ENCODE results near the gene CTNNBIP1. TPM values are rescaled to one million over a fixed set of nuclear protein-coding genes. Genes with fewer than 3 reads are reported as not detected.

Gene CTNNBIP1
- total RNA-seq, 2 experiments from 2014 or later = 9.0 to 9.6 TPM

GRCh38 chr1:9889411-9889810, 20.7 kb downstream of the CTNNBIP1 start:
- Mint-ChIP-seq H3K36me3 (ENCODE audit: low read depth) (no peaks in the 10 kb centered on the region), H3K27ac (no peak overlapping the region), H3K4me3 (no peak overlapping the region), H3K27me3 (no peaks in the 10 kb centered on the region), H3K4me1 (ENCODE audit: low read depth) (peaks cover 14% of the 10 kb centered on the region), H3K9me3 (no peaks in the 10 kb centered on the region)
- CTCF ChIA-PET = interaction anchor here (0.9 to 1.4 kb wide), 2 partner anchors 14 to 29 kb away, joined by 3 to 4 read pairs; no protein-coding TSS in a partner anchor
- DNase-seq (no peak), ATAC-seq (no peak)
- TF ChIP-seq, protein P1, sequence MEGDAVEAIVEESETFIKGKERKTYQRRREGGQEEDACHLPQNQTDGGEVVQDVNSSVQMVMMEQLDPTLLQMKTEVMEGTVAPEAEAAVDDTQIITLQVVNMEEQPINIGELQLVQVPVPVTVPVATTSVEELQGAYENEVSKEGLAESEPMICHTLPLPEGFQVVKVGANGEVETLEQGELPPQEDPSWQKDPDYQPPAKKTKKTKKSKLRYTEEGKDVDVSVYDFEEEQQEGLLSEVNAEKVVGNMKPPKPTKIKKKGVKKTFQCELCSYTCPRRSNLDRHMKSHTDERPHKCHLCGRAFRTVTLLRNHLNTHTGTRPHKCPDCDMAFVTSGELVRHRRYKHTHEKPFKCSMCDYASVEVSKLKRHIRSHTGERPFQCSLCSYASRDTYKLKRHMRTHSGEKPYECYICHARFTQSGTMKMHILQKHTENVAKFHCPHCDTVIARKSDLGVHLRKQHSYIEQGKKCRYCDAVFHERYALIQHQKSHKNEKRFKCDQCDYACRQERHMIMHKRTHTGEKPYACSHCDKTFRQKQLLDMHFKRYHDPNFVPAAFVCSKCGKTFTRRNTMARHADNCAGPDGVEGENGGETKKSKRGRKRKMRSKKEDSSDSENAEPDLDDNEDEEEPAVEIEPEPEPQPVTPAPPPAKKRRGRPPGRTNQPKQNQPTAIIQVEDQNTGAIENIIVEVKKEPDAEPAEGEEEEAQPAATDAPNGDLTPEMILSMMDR (IDR thresholded peaks at IDR 0.05) = no peak
- POLR2A ChIA-PET = interaction anchor here (0.9 to 1.5 kb wide), 2 partner anchors 11 to 105 kb away, joined by 3 read pairs; no protein-coding TSS in a partner anchor
- intact Hi-C loops (cut with micrococcal nuclease) = no loop called here

GRCh38 chr1:9888886-9889285, 21.2 kb downstream of the CTNNBIP1 start:
- Mint-ChIP-seq H3K4me3 (no peak overlapping the region), H3K27ac (no peak overlapping the region), H3K27me3 (no peaks in the 10 kb centered on the region), H3K4me1 (ENCODE audit: low read depth) (peaks cover 11% of the 10 kb centered on the region), H3K9me3 (no peaks in the 10 kb centered on the region), H3K36me3 (ENCODE audit: low read depth) (no peaks in the 10 kb centered on the region)
- ATAC-seq (no peak), DNase-seq (no peak)
- intact Hi-C loops (cut with micrococcal nuclease) = no loop called here
- ChIA-PET POLR2A (interaction anchor here (0.9 to 1.5 kb wide), 2 partner anchors 11 to 104 kb away, joined by 3 read pairs; no protein-coding TSS in a partner anchor), CTCF (interaction anchor here (0.9 kb wide), 1 partner anchor 13 kb away, joined by 3 read pairs; no protein-coding TSS in a partner anchor)
- TF ChIP-seq, protein P1 (IDR thresholded peaks at IDR 0.05) = no peak

DNA sequence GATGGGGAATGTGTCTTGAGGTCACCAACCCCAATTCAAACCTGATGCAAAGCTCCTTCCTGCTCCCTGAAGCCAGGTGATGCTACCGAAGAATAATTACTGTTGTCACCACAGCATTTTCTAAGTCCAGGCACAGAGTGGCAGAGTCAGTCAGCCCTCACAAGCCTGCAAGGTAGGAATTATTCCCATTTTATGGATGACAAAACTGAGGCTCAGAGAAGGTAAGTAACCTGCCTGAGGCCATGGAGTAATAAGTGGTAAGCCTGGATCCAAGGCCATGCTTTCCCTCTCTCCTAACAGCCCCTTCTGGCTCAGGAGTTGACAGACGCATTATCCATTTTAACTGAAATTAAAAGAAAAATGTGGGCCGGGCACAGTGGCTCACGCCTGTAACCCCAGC, 23.0 kb downstream of the CTNNBIP1 start:
- TF ChIP-seq, protein P1 (IDR thresholded peaks at IDR 0.05) = no peak
- no peaks in the 10 kb centered on the region for H3K9me3 Mint-ChIP-seq
- ATAC-seq (no peak), DNase-seq (no peak)
- no peak overlapping the region for H3K27ac Mint-ChIP-seq
- H3K36me3 Mint-ChIP-seq (ENCODE audit: low read depth) = no peaks in the 10 kb centered on the region
- peaks cover 11% of the 10 kb centered on the region for H3K4me1 Mint-ChIP-seq (ENCODE audit: low read depth)
- CTCF ChIA-PET = interaction anchor here (1.0 to 1.7 kb wide), 3 partner anchors 9 to 261 kb away, joined by 3 to 4 read pairs (median 3); partner anchors contain the start of genes LZIC and NMNAT1
- no peaks in the 10 kb centered on the region for H3K27me3 Mint-ChIP-seq
- POLR2A ChIA-PET = interaction anchor here (1.0 kb wide), 1 partner anchor 14 kb away, joined by 3 read pairs; no protein-coding TSS in a partner anchor
- intact Hi-C loops (cut with micrococcal nuclease) = no loop called here
- no peak overlapping the region for H3K4me3 Mint-ChIP-seq

- no peak for DNase-seq
- Mint-ChIP-seq H3K4me3 (no peak overlapping the region), H3K4me1 (ENCODE audit: low read depth) (peaks cover 17% of the 10 kb centered on the region), H3K27ac (no peak overlapping the region), H3K9me3 (no peaks in the 10 kb centered on the region), H3K36me3 (ENCODE audit: low read depth) (no peaks in the 10 kb centered on the region), H3K27me3 (no peaks in the 10 kb centered on the region)
- TF ChIP-seq, protein P1 (IDR thresholded peaks at IDR 0.05) = no peak
- ChIA-PET POLR2A (interaction anchor here (0.8 to 1.0 kb wide), 2 partner anchors 13 to 564 kb away, joined by 3 read pairs; partner anchors contain the start of gene CORT), CTCF (interaction anchor here (1.0 to 1.8 kb wide), 4 partner anchors 9 to 260 kb away, joined by 3 to 6 read pairs (median 4); partner anchors contain the start of genes LZIC and NMNAT1)
- intact Hi-C loops (cut with micrococcal nuclease) = no loop called here
- no peak for ATAC-seq
Measured at GRCh38 chr1:9886092-9886742, 23.9 kb downstream of the CTNNBIP1 start.

DNA sequence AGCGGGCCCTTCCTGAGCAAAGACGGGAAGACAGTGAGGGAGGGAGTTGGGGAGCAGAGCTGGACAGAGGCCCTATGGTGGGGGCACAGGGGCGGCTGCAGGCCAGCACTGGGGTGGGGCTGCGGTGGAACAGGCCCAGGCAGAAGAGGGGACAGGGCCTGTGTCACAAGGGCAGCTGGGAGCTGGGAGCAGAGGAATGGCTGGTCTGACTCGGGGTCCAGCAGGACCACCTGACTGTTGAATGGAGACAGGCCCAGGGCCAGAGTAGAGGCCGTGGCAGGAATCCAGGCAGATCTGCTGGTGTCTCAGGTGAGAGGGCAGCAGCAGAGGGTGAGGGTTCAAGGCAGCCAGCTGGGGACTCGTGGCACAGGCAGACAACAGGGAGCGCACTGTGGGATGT, 25.3 kb downstream of the CTNNBIP1 start:
- Mint-ChIP-seq H3K27ac (no peak overlapping the region), H3K4me1 (ENCODE audit: low read depth) (peaks cover 17% of the 10 kb centered on the region), H3K9me3 (no peaks in the 10 kb centered on the region), H3K27me3 (no peaks in the 10 kb centered on the region), H3K36me3 (ENCODE audit: low read depth) (no peaks in the 10 kb centered on the region), H3K4me3 (no peak overlapping the region)
- ChIA-PET CTCF (interaction anchor here (0.8 to 1.8 kb wide), 2 partner anchors 10 to 100 kb away, joined by 3 to 6 read pairs; no protein-coding TSS in a partner anchor), POLR2A (interaction anchor here (1.6 kb wide), 1 partner anchor 26 kb away, joined by 4 read pairs; no protein-coding TSS in a partner anchor)
- no peak for ATAC-seq
- DNase-seq = no peak
- TF ChIP-seq, protein P1 (IDR thresholded peaks at IDR 0.05) = no peak
- intact Hi-C loops (cut with micrococcal nuclease) = no loop called here
